Kasumi-1 (cell line): ENCODE measurements around the gene NACAD.

Source experiments
- DNase-seq, 2 experiments: peaks; one replicate each; lab custom pipeline; 2025; lab: John Stamatoyannopoulos, UW

Gene NACAD

GRCh38 chr7:45088821-45089340 is at the start of gene NACAD:
NACAD (minus strand) TSS chr7:45088969; CDS start chr7:45088894, 75 bp downstream.
- DNase-seq = no peak

- peak; percentile 95 to 96 for DNase-seq
Observed at GRCh38 chr7:45136106-45137060, 47.6 kb upstream of the NACAD start.

DNA sequence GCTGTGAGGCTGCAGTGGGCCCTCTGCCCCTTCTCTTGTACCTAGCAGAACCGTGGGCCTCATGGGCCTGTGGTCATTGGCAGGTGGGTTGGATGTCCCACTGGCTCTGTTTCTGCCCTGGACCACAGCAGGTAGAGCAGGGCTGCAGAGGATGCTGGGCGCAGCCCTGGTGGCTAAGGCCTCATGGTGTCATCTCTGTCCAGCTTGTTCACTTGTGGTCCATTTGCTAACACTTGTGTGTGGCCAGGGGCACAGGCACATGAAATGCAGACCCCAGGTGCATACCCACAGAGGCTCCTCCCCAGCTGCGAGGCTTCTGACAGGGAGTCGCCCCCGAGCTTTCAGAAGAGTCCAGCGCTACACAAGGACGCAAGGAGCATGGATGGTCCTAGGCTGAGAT is 45.1 kb upstream of the NACAD start:
- DNase-seq = no peak

- no peak for DNase-seq
Observed at GRCh38 chr7:45133352-45133751, 44.6 kb upstream of the NACAD start.

- DNase-seq = peak in 1 of 2 experiments; percentile 21
Observed at GRCh38 chr7:45132708-45133320, 44.0 kb upstream of the NACAD start.

GRCh38 chr7:45131891-45132290 is 43.1 kb upstream of the NACAD start:
- no peak for DNase-seq

- DNase-seq = no peak
Observed at GRCh38 chr7:45130910-45131309, 42.1 kb upstream of the NACAD start.

- DNase-seq = no peak
Observed at GRCh38 chr7:45129906-45130305, 41.1 kb upstream of the NACAD start.

DNA sequence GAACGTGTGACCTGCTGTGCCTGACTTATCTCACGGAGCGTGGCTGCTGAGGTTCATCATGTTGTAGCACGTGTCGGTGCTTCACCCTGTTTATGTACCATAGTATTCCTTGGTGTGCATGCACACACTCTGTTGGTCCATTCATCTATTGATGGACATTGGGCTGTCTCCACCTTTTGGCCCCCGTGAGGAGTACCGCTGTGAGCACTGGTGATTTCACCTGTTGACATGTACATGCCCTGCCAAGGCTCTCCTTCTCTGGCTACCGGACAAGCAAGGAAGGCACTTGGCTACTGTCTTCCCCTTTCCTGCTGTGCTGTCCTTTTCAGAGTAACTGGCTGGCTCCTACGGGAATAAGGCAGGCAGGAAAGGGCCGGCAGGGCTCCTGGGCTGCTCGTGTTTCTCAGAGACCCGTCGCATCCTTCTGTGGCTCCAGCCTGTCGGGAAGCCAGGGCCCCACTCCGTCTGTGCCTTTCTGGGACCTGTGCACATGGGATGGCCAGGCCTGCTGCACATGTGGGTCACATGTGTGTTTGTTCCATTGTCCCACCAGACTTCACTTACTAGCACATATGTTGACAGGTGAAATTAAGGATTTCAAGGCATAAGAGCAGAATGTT is 40.5 kb upstream of the NACAD start:
- DNase-seq = no peak

DNA sequence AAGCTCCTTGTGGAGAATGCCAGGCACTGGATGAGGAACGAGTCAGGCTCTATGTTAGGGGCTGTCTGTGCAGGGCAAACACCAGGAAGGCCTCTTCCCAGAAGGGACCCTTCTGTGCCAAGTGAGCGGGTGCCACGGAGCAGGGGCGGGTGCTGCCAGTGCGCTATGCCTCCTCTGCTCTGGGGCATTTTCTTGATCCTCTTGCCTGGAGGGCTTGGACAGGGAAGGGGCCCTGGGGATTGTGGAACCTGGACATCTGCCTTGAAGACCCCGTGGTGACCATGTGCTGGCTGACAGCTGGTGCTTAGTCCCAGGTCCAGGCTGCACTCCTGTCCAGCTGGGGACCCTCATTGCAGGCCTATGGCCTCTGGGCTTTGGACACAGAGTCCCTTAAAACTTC is 38.2 kb upstream of the NACAD start:
- no peak for DNase-seq

DNA sequence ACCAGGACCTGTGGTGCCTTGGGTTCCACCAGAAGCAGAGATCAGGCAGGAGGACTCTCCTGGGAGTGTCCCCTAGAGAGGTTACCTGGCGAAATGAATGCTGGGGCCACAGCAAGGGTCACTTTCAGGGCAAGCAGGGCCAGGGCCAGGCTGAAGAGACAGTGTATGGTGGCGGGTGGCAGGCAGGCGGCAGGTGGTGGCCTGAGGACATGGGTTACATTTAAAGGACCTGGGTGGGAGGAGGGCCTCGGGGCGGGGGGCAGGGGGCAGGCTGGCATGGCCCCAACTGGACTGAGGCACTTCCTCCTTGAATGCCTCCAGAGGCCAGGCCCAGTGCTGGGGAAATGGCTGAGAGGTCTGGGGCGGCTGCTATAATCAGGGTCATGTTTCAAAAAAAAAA is 37.4 kb upstream of the NACAD start:
- DNase-seq = no peak

DNA sequence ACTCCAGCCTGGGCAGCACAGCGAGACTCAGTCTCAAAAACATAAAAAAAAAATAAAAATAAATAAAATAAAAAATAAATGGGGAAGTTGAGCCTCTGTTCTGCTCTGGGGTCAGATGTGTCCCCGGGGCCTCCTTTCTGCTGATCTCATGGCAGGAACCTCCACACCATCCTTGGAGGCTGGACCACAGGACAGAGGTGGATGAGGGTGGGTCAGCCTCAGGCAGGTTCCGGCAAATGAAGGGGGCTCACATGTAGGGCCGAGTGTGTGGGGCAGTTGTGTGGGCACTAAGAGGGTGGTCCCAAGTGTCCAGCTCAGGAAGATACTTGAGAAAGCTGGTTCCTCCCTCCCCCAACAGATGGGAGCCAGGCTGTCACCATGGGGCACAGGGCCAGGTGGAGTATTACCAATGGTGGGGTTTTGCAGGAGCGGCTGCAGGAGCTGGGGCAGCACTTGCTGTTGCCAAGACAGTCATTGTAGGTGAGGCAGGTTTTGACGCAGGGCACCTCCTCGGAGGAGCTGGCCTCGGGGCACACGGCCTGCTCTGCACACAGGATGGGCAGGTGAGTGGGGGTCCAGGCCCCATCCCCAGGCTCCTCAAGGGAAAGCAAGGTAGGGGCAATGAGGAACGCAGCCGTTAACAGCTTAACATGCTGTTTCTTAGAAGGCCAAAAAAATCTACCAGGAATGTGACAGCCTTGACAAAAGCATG is 36.6 kb upstream of the NACAD start:
- no peak for DNase-seq

- DNase-seq = no peak
Observed at GRCh38 chr7:45123913-45124710, 35.3 kb upstream of the NACAD start.

DNA sequence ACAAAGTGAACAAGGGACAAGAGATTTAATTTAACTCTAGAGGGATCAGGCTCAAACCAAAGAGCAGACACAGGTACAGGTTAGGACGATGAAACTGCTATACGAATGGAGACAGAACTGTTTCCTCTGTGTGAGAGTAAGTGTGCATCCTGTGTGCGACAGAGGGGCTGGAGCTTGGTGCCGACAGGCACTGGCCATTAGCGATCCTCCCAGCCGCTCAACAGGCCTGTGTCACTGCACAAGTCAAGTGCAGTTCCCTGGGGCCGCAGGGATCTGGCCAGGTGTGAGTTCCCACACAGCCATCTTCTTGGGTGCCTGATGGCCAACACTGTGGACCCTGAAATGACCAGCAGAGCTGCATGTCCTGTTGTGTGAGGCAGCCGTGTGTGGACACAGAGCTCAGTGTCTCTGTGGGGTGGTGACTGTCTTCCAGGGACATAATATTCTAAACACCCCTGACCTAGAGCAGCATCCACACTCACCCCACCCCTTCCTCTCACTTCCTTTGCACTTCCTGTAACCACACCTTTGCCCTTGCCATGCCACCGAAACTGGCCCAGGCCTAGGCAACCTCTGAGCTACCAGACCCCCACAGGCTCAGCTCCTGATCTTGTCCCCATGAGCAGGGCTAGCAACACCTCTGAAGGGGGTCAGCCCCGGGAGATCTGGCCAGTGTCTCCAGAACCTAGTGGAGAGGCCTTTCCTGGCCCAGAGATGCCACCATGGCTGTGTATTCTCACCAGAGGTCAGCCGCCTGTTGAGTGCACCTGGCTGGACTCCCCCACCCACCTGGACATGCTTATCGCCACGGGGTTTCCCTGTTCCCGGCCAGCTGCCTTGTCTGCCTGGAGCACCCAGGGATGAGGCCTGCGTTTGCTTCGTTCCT is 34.4 kb upstream of the NACAD start:
- no peak for DNase-seq

DNA sequence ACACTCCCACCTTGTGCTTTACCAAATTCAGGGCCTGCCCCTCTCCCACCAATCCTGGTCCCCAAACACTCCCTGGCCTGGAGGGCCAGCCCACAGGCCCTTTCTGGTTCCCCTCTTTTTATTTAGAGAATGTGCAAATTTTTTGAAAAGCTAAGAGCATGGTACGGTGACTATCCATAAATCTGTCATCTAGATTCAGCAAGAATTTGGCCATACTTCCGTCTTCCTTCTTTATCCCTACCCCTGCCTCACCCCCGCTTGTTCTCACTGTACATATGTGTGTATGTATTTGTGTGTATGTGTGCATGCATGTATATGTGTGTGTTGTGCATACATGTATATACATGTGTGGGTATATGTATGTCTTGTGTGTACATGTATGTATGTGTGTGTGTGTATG is 30.8 kb upstream of the NACAD start:
- no peak for DNase-seq

GRCh38 chr7:45118889-45119331 is 30.1 kb upstream of the NACAD start:
- DNase-seq = no peak

GRCh38 chr7:45118292-45118691 is 29.5 kb upstream of the NACAD start:
- DNase-seq = no peak

DNA sequence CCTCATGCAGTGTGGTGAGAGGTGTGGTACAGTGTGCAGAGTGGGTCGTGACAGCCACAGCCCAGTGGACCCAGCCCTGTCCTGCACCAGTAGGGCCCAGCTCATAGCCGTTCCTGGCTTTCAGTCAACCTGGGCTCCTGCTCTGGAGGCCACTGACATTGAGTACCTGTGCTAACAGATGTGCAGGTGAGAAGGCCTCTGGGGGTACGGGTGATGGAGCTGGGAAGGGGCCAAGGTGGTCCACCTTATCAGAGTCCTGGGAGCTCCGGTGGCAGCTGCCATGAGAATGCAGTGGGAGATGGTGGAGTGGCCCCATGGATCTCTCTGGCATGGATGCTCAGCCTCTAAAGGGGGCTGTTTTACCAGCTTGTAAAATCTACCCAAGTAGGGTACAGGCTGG is 28.8 kb upstream of the NACAD start:
- DNase-seq = no peak

DNA sequence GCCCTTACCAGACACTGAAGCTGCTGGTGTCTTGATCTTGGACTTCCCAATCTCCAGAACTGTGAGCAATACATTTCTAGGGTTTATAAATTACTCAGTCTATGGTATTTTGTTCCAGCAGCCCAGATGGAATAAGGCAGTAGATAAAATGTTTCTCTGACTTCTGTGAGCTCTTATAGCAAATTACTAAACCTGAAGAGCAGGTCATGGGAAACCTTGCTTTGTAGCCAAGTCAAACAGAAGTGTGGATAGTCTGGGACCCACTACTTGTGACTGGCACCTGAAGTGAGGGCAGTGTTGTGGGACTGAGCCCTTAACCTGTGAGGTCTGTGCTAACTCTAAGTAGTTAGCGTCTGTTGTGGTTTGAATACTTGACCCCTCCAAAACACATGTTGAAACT is 27.3 kb upstream of the NACAD start:
- DNase-seq = no peak

DNA sequence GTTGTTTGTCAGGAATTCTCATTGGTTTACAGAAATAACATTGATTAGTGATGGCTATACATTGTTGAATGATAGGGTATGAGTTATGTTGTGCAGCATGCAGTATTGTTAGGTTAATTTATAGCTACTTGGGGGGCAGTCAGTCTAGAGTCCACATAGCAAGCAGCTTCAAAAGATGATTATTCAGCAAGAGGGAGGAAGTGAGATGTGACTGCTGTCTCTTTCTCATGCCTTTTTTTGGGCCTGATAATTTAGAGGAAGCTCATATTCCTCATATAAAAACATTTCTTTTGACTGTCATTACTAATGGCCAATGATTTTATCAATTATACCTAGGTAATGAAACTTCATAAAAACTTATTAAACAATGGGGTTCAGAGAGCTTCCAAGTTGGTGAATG is 26.2 kb upstream of the NACAD start:
- DNase-seq = no peak
